Fibroblast of peridontal ligament (primary cell): ENCODE results near the gene SLF2.
A peak's percentile ranks its signal among the peaks of the same experiment; 100 is the strongest.

Source experiments
- DNase-seq: peaks from one replicate; pipeline ENCODE4 v3.0.0-alpha.2; 2010; ENCODE audit errors: extremely low read depth

SLF2 gene

DNA sequence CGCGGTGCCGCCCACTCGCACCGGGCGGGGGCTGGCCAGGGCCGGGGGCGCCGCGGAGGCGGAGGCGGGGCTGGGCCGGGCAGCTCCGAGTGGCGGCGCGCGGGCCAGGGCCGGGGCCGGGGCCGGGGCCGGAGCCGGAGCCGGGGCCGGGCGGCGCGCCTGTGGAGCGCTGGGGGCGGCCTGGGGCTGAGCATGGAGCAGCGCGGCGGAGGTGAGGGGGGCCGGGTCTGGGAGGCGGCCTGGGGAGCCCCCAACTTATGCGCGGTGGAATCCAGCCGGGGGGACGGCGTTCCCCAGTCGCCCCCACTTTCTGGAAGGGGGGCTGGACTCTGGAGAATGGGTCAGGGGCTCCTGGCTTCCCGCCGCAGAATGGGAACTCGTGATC is 87.0 kb downstream of the SLF2 start, which contains the start of gene LZTS2:
LZTS2 (plus strand) TSS at position 67 of the 385 bp plus-strand sequence. CDS start 2,731 bp downstream, outside the sequence.
- DNase-seq = no peak

DNA sequence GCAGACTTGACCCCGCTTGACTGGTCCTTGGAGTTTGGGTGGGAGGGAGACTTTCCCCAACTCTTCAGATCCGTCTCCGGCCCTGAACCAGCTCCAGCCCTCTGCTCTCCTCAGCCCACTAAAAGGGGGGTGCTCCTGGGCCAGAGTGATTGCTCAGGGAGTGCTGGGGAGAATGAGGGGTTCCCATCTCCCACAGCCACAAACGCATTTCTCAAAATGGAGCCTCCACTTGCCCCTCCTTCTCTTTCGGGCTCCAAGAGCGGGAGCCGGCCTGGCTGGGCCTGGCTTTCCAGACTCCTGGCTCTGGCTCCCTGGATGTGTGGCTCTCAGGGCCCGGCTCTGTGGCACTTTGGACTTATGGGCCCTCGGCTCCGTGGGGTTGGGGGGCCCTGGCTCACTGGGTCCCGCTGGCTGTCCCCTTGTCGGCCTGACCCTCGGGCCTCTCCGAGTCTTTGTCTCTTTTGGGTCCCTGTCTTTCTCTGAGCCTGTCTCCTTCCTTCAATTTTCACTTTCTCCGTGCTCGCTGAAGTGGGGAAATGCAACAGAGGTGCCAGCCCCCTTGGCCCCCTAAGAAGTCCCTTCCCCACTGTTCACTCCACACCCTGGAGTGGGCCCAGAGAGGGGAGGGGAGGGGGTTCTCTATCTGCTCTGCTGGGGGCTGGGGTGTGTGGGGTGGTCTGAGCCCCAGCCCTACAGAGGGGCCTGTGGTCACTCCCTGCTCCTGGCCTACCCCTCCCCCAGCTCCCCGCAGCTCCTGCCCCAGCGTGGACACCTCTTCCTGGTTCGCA is 87.6 kb downstream of the SLF2 start:
- DNase-seq = no peak

DNA sequence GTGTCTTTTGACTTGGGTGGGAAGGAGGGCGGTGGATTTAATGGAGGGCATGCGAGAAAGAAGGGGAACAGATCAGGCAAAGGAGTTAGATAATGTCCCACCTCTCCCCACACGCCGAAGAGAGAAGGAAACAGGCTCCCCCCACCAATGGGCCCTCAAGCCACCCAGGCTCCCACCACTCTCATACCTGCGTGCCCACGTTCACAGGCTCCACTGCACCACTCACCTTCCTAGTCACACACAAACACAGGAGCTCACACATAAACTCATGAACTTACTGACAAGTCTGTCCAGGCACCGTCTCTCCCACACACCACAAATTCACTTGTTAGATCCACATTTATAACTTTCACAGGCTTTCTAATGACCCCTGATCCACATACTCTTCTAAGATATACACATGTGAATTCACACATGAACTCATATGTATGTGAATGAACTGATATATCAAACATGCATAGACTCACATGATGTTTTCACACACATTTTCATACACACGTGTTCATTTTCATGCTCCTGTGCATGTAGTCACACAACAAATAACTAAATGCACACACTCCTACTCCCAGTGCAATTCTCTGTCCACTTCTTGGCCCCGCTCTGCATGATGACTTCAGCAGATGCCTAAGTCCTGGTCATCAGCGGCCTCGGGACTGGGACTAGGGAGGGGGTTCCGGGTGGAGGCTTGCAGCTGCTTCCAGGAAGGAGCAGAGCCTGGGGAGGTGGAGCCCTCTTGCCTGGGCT is 88.3 kb downstream of the SLF2 start:
- peak; percentile 92 for DNase-seq

DNA sequence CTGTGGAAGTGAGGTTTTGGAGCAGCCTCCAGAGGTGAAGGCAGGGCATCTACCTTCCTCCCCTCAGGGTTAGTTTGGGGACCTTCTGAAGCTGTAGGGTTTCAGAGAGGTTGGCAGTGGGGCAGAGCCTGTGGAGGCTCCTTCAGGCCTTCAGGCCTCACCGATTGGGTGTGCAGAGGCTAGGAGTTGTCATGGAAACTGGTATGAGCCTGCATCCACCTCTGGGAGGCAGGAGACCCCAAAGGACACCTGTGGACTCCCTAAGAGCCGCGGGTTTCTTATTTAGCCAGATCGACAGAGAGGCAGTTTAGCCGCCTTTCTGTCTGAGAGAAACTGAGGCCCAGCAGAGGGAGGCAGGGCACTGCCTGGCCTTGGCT is 88.9 kb downstream of the SLF2 start:
- no peak for DNase-seq

DNA sequence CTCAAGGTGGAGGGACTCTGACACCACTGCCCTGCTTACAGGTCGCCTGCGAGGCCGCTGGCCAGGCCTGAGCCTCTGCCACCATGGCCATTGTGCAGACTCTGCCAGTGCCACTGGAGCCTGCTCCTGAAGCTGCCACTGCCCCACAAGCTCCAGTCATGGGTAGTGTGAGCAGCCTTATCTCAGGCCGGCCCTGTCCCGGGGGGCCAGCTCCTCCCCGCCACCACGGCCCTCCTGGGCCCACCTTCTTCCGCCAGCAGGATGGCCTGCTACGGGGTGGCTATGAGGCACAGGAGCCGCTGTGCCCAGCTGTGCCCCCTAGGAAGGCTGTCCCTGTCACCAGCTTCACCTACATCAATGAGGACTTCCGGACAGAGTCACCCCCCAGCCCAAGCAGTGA is 89.7 kb downstream of the SLF2 start:
- no peak for DNase-seq

DNA sequence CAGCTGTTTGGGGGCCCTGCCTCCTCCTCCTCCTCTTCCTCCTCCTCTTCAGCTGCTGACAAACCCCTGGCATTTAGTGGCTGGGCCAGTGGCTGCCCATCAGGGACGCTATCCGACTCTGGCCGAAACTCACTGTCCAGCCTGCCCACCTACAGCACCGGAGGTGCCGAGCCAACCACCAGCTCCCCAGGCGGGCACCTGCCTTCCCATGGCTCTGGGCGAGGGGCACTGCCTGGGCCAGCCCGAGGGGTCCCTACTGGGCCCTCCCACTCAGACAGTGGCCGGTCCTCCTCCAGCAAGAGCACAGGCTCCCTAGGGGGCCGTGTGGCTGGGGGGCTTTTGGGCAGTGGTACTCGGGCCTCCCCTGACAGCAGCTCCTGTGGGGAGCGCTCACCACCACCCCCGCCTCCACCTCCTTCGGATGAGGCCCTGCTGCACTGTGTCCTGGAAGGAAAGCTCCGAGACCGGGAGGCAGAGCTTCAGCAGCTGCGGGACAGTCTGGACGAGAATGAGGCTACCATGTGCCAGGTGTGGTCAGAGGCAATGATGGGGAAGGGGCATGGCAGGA is 91.0 kb downstream of the SLF2 start:
- no peak for DNase-seq

DNA sequence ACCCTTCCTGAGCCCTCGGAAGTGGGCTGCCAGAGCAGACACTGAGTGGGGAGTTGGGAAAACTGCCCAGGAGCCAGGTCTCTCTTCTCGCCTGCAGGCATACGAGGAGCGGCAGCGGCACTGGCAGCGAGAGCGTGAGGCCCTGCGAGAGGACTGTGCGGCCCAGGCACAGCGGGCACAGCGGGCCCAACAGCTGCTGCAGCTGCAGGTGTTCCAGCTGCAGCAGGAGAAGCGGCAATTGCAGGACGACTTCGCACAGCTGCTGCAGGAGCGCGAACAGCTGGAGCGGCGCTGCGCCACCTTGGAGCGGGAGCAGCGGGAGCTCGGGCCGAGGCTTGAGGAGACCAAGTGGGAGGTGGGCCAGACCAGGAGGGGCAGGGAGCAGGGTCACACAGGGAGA is 92.6 kb downstream of the SLF2 start:
- DNase-seq = no peak

DNA sequence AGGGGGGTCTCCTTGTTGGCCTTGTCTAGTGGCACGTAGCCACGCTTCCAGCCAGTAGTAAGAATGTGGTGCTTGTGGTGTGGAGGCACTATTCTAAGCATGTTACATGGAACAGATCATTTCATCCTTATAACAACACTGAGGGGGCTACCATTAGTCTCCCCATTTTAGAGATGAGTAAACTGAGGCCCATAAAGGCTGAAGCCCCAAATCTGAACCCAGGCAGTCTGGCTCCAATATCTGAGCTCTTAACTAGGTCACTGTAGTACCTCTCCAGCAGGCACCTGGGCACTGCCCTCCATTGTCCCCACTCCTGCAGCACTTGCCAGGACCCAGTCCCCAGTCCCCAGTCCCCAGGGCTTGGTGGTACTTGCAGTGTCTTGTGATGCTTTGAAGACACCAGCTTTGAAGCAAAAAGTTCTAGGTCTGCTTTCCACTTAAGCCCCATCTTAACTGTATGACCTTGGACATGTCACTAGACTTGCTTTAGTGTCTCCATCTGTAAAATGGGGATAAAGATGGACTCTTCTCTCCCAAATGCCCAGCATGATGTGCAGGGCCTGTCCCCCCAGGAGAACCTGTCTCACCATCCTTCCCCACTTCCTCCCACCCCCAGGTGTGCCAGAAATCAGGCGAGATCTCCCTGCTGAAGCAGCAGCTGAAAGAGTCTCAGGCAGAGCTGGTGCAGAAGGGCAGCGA is 93.3 kb downstream of the SLF2 start:
- no peak for DNase-seq

DNA sequence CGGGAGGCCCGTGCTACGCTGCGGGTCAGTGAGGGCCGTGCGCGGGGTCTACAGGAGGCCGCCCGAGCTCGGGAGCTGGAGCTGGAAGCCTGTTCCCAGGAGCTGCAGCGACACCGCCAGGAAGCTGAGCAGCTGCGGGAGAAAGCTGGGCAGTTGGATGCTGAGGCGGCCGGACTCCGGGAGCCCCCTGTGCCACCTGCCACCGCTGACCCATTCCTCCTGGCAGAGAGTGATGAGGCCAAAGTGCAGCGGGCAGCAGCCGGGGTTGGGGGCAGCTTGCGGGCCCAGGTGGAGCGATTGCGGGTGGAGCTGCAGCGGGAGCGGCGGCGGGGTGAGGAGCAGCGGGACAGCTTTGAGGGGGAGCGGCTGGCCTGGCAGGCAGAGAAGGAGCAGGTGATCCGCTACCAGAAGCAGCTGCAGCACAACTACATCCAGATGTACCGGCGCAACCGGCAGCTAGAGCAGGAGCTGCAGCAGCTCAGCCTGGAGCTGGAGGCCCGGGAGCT is 93.9 kb downstream of the SLF2 start:
- no peak for DNase-seq

DNA sequence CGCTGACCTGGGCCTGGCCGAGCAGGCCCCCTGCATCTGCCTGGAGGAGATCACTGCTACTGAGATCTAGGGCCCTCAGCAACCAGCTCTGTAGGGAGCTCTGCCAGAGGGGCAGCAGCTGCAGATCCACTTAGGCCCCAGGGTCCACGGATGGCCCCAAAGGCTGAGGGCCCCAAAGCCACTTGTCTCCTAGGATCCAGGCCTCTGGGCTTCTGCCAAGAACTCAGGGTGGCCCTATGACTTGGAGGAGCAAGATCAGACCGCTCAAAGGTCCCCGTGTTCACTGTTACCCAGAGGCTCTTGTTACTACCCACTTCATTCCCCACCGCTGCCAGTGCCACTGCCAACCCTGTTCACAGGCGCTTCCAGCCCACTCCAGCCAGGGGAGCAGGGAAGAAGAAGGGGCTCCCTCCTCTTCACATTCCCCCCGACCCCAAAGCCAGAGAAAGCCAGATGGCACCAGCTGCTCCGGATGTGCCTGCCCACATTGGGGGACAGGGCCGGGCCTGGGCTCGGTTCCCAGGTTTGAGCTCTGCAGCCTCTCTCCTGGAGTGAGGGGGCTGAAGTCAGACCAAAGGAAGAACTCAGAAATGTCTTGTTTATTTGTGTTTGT is 94.4 kb downstream of the SLF2 start:
- DNase-seq = no peak

DNA sequence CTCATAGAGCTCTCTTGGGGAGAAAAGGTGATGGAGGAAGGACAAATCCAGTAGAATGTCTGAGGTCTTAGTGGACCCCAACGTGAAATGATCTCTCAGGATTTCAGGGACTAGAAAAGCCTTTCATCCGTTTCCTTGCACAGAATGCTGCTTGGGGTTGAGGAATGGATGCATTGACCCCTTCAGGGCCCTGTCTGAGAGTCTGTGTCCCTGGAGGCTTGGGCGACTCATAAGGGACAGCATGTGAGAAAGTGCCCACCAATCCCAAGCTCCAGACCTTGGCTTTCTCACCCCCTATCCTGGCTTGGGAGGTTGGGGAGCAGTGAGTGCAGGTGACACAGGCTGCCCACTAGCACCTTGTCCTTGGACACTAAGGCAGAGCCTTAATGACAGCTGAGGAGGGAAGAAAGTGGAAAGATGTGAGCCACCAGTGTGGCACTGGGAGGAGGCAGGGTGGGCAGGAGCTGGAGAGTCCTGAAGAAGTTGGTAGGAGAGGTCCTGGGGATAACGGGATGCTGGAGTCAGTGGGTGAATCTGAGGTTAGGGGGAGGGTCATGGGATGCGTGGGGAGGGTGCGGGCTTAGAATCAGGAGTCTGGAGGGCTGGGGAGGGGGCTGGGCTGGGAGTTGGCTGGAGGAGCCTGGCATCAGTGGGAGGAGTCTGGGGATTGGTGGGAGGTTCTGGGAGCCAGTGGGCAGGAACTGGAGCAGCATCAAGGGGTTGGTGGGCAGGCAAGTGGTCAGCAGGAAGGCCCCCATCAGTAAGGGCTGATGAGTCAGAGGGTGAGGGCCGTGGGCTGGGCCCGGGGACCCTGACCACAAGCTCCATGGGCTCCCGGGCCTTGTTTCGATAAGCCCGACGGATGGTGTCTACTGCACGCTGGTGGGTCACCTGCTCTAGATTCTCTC is 95.4 kb downstream of the SLF2 start:
- DNase-seq = no peak

DNA sequence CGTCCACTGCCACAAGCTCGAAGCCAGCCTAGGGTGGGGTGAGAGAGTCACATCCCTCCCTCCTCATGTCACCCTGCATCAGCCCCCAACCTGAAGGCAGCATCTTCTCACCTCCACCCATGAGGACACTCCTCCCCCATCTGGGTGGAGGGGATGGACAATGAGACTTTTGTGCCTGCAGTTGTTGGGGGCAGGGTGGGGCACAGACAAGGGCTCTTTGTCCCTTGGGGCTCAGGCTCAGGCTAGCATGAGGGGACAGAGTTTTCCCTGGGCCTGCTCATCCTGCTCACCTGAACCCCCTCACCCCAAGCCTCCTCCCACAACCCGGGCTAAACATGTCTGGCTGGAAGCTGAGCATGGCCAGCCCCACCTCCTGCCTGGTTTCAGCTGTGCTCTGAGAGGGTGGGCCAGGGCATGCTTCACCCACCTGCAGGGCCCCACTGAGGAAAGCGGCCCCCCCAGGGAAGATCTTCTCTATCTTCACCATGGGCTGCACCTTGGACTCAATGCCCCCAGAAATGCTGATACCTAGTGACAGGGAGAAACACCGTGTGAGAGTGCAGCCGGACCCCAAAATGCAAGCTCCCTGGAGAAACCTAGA is 96.2 kb downstream of the SLF2 start:
- DNase-seq = no peak

DNA sequence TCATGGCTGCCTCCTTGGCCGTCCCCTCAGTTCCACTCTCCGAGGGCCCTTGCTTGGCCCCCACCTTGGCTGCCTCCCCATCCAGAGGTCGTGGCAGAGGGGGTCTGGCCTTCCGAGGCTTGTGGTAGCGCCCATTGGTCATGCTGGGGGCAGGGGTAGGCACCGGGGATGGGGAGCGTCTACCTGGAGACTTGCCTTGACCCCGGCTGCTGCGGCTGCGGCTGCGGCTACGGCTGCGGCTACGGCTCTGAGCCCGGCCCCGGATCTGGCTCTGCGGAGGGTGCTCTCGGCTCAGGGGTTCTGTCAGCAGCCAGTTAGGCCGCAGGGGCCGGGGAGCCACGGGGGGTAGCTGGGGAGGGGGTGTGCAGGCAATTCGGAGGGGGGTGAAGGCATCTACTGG is 97.6 kb downstream of the SLF2 start:
- DNase-seq = no peak

DNA sequence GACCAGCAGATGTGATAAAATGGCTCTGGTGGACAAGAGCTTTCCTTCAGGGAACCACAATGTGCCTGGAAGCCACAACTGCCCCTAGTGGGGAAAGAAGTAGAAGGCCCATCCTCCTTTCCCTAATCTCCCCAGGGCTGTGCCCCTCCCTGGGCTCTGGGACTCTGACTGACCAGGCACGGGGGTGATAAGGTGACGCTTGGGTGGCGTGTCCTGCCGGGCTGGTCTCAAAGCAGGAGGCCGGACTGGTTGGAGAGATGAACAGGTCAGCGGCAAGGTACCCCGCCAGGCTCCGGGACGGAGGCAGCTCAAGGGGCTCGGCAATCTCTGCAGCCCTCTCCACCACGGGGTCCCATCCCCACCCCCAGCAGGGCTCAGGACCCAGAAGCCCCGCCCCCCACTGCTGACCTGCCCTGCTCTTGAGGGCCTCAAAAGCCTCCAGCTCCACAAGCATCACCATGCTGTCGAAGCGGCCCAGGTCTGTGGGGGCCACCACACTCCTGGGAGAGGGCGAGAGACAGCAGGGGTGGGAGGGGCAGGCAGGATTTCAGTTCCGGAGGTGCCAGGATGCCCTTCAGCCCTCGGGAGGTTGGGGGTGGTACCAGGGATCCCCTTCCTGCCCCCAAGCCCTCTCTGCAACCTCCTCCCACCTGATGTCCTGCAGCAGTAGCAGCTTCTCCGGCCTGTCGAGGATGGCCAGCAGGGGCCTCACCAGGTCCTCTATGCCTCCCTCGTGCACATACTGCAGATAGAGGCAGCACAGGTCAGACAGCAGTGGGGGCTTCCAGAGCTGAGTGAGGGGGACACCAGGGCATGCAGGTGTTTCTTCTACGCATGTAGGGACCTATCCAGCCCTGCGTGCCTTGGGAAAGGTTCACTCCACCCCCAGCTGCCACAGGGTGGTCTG is 99.0 kb downstream of the SLF2 start:
- no peak for DNase-seq

DNA sequence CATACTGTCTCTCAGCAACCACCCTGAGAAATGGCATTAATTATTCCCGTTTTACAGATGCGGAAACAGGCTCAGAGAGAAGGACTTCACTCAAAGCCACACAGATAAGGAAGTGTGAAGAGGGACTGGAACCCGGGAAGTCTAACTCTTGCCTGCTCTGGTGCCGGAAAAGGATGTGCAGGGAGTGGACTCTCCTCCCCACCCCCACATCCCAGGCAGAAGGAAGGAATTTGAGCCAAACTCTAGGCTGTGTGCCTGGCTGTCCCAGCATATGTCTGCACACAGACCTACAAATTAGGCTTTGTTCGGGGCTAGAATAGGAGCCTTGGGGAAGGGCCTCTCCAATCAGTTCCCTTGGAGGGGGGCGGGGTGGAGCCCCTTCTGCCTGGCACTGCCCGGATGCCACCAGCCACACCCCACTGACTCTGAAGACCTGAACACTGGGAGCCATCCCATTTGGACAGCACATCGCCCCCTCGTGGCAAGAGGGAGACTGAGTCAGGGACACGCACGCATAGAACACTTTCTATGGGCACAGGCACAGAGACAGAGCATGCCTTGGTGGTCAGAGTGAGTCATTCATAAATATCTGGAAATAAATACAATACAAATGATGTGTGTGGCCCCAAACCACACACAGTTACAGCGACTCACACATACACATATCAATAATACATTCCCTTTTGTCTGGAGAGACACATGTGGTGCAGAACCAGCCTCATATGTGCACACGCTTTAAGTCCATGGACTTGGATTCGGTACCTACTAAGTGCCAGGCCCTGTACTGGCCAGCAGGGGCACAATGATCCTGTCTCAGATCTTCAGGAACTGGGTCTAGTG is 100.0 kb downstream of the SLF2 start:
- DNase-seq = peak; percentile 91

DNA sequence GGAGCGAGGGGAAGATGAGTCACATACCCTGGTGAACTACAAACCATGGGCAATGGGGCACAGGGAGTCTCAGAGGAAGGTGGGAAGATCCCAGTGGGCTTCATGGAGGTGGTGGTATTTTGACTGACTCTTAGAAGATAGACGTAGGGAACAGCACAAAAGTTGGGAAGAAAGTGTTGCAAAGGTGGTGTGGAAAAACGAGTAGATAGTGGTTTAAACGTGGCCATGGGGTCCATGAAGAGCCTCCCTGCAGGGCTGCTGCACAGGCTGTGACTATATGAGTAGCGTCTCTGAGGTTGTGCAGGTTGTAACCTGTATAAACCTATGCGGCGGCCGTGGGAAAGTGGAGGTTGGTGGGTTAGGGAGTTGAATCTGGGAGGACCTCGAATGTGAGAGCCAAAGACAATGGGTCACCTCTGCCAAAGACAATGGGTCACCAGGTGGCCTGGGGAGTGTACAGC is 100.6 kb downstream of the SLF2 start:
- DNase-seq = no peak

DNA sequence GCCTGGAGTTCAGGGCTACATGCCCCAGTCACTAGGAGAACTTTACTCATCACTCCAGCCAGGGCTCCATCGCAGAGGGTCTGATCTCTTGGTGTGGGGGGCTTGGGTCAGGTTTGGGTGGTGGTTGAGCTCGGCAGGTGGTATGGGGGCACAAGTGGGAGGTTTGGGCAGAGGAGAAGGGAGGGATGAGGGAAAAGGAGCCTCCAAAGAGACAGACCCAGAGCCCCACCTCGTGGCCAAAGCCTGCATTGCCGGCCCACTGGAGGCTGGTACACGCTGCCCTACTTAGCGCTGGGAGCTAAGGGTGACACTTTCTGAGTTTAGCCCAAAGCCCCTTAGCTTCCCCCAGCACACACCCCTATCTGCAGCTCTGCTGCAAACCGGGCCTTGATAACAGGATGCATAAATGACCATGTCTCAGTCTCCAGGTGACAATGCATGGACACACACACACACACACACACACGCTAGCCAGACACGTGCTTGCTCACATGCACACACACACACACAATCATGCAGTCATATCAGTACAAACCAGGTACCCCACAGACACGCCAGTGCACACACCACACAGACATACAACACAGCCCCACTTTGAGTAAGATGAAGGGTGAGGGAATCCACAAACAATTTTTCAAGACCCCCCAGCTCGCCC is 101.6 kb downstream of the SLF2 start:
- DNase-seq = peak; percentile 70
